Measurements from ENCODE around the gene PTPRG.

The PTPRG gene

GRCh38 chr3:61863579-61863978, 302.2 kb downstream of the PTPRG start:
- TF ChIP-seq, protein P1, sequence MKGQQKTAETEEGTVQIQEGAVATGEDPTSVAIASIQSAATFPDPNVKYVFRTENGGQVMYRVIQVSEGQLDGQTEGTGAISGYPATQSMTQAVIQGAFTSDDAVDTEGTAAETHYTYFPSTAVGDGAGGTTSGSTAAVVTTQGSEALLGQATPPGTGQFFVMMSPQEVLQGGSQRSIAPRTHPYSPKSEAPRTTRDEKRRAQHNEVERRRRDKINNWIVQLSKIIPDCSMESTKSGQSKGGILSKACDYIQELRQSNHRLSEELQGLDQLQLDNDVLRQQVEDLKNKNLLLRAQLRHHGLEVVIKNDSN (IDR thresholded peaks at IDR 0.05): no peak
- TF ChIP-seq ZBTB7A (IDR thresholded peaks at IDR 0.05; ENCODE audit: low read depth): no peak
- TF ChIP-seq YY1 (IDR thresholded peaks at IDR 0.05; ENCODE audit: low read depth): no peak
- TF ChIP-seq TEAD4 (IDR thresholded peaks at IDR 0.05): no peak
- no peak for TF ChIP-seq TAF1 (IDR thresholded peaks at IDR 0.05; ENCODE audit: low read depth)
- TF ChIP-seq EGR1 (IDR thresholded peaks at IDR 0.05): no peak

DNA sequence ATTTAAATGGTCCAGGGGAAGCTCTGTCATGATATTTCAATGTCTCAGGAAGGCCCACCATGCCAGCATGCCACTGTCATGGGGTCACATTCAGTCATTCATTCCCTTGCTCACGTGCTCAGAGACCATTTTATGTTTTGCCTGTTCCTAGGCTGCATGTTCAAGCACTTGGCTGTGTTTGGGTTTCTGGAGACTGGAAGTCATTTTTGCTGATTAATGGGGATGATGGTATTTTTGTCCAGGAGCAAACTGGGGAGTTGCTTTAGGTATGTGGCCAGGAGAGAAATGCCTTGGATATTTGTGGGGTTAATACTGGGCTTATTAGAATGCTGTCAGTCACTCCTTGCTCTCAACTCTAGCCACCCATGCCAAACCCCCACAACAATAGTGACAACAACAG, 303.5 kb downstream of the PTPRG start:
- TF ChIP-seq MAX (IDR thresholded peaks at IDR 0.05): no peak
- no peak for TF ChIP-seq TCF12 (IDR thresholded peaks at IDR 0.05; ENCODE audit: low read depth)
- TF ChIP-seq EP300 (IDR thresholded peaks at IDR 0.05; ENCODE audit: borderline replicate concordance): no peak
- TF ChIP-seq, protein P1 (IDR thresholded peaks at IDR 0.05): no peak
- no peak for TF ChIP-seq YY1 (IDR thresholded peaks at IDR 0.05; ENCODE audit: low read depth)
- no peak for TF ChIP-seq REST (IDR thresholded peaks at IDR 0.05; ENCODE audit: low read depth)
- TF ChIP-seq CREB1 (IDR thresholded peaks at IDR 0.05; ENCODE audit: low read depth): no peak
- TF ChIP-seq RAD21 (IDR thresholded peaks at IDR 0.05; ENCODE audit: low read depth): no peak
- no peak for TF ChIP-seq NFIC (IDR thresholded peaks at IDR 0.05)
- no peak for TF ChIP-seq ZBTB7A (IDR thresholded peaks at IDR 0.05; ENCODE audit: low read depth)
- no peak for TF ChIP-seq TEAD4 (IDR thresholded peaks at IDR 0.05)
- TF ChIP-seq EGR1 (IDR thresholded peaks at IDR 0.05): no peak

DNA sequence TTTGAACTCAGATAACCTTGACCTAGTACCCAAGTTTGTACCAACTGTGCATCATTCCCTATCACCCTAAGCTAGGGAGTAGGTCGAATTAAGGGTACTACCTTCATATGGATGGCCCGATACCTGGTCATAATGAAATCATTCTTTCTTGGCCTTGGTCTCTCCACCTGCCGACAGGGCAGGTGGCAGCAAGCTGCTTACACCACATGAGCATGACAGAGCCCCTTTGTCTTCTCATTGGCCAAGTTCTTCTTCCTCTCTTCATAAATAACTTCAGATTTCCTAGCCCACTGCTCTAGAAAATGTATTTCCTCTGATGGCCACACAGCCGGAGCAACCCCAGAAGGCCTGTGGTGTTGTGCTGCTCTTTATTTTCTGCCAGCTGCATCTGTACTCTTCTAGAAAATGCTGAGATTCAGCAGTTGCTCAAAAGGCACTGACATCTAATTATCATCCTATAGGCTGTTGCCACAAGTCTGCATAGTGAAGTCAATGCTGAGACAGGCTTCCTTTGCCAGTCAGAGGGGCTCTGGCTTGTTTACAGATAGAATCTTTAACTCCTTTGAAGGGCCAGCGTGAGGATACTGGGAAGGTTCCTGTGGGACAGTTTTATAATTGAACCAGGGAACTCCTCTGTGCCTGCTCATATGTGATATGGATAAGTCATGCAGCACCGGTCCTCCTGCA, 304.2 kb downstream of the PTPRG start:
- TF ChIP-seq NFIC (IDR thresholded peaks at IDR 0.05) (no peak), MAX (IDR thresholded peaks at IDR 0.05) (no peak), TEAD4 (IDR thresholded peaks at IDR 0.05) (no peak), EP300 (IDR thresholded peaks at IDR 0.05; ENCODE audit: borderline replicate concordance) (no peak), CEBPB (IDR thresholded peaks at IDR 0.05) (no peak), TAF1 (IDR thresholded peaks at IDR 0.05; ENCODE audit: low read depth) (no peak), CREB1 (IDR thresholded peaks at IDR 0.05; ENCODE audit: low read depth) (no peak), TCF12 (IDR thresholded peaks at IDR 0.05; ENCODE audit: low read depth) (no peak), YY1 (IDR thresholded peaks at IDR 0.05; ENCODE audit: low read depth) (no peak), ZBTB7A (IDR thresholded peaks at IDR 0.05; ENCODE audit: low read depth) (no peak)

DNA sequence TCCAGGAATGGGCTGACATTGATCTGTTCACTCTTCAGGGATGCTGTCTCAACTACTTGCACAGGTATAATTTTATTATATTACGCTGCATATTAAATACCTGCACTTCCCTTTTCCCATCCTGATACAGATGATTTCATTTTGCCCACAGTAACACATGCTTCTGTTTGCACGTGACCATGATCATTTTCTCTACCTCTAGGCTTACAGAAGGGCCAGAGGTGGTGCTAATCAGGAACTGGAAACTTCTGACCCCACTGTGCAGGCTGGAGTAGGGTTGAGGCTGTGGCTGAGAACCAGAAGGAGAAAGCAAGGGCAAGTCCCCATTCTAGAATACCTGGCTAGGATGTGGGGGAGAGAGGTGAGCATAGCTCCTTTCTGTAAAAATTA, 304.8 kb downstream of the PTPRG start:
- no peak for TF ChIP-seq TCF12 (IDR thresholded peaks at IDR 0.05; ENCODE audit: low read depth)
- no peak for TF ChIP-seq NFIC (IDR thresholded peaks at IDR 0.05)
- TF ChIP-seq CREB1 (IDR thresholded peaks at IDR 0.05; ENCODE audit: low read depth): no peak

DNA sequence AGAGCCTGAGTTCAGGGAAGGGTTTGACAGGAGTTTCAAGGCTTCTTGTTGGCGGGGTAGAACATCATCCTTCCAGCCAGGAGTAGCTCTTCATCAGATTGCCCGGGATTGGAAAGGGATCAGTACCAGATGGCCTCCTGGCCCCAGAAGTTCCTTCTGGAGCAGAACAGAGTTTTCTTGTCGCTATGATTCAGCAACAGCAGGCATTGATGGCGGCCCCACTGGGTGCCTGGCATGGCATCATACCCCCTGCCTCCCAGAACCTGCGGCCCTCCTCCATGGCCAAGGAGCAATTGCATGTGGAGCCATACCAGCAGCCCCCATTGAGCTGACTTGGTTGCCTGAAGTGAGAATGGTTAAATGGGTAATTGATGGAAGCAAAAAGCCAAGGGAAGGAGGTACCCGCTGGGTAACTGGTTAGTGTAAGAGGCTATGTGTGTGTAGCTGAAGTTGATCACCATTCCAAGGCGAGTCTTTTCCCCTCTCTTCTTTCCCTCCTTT, 305.6 kb downstream of the PTPRG start:
- TF ChIP-seq CEBPB (IDR thresholded peaks at IDR 0.05) (no peak), TAF1 (IDR thresholded peaks at IDR 0.05; ENCODE audit: low read depth) (no peak), EP300 (IDR thresholded peaks at IDR 0.05; ENCODE audit: borderline replicate concordance) (no peak), RAD21 (IDR thresholded peaks at IDR 0.05; ENCODE audit: low read depth) (no peak), REST (IDR thresholded peaks at IDR 0.05; ENCODE audit: low read depth) (no peak), ZBTB7A (IDR thresholded peaks at IDR 0.05; ENCODE audit: low read depth) (no peak), MAX (IDR thresholded peaks at IDR 0.05) (no peak), NFIC (IDR thresholded peaks at IDR 0.05) (no peak), CREB1 (IDR thresholded peaks at IDR 0.05; ENCODE audit: low read depth) (no peak), YY1 (IDR thresholded peaks at IDR 0.05; ENCODE audit: low read depth) (no peak), FOXM1 (IDR thresholded peaks at IDR 0.05; ENCODE audit: borderline replicate concordance, low read depth) (no peak)
- TF ChIP-seq, protein P1 (IDR thresholded peaks at IDR 0.05): no peak
